ENCODE data around the gene CSN1S1. TPM values are rescaled to one million over a fixed set of nuclear protein-coding genes. Genes with fewer than 3 reads are reported as not detected.

CSN1S1 gene, protein sequence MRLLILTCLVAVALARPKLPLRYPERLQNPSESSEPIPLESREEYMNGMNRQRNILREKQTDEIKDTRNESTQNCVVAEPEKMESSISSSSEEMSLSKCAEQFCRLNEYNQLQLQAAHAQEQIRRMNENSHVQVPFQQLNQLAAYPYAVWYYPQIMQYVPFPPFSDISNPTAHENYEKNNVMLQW
- not detected in 2 replicates for total RNA-seq

DNA sequence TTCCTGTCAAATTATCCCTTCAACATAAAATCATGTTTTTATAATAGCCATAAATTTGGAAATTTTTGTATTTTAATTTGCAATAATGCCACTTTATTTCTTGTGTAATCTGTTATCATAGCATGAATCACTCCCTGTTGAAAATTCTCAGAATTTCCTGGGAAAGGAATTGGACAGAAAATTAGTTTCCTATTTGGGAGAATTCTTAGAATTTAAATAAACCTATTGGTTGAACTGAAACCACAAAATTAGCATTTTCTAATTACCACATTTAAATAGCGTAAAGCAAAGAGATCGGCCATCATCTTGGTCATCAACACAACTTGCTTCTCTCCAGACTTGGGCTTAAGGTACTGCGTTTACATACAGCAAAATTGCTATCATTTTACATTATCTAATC lies at the start of gene CSN1S1:
CSN1S1 (plus strand) TSS at position 301 of the 400 bp plus-strand sequence. CDS start 1,488 bp downstream, outside the sequence.

DNA sequence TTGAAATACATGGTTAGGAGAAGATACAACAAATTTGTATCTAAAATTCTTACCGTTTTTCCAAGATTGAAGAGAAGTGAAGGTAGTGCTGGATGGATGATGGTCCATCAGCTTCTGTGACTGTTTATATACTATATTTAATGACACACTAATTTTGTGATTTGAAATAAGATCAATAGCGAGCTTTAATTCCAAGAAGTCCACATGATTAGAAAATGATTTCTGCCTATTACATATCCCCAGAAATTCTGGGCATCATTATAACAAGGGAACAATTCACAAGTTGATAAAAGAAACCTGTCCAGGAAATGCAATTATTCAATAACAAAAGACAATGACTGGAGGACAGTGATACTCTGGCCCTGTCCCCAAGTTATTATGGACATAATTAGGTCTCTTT lies 34.8 kb downstream of the CSN1S1 start, which contains the start of gene CSN2:
CSN2 (minus strand) TSS at position 101 of the 400 bp plus-strand sequence. CDS start 4,733 bp downstream, outside the sequence.

DNA sequence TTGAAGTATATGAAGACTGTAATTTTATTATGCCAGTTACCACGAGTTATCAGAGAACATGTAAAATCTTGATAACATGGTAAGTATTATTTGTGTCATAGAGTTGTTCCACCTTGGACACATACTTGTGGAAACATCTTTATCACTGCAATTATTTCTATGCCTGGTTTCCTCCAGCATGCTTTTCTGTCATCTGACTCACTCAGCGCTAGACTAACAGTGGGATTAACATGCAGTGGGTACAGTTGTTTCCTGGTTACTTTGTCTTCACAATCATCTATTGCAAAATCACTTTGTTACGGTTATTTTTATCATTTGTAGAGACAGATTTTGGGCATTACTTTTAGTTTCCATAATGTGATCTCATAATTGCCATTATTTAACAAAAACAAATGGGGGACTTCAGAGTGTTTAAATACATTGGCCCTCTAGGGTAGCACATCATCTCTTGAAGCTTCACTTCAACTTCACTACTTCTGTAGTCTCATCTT lies 64.7 kb downstream of the CSN1S1 start, which contains the start of gene STATH:
STATH (plus strand) TSS at position 441 of the 491 bp plus-strand sequence. CDS start 2,472 bp downstream, outside the sequence.

Other genes starting within 250 kb of the CSN1S1 start
- 0.13 and 0.33 TPM in 2 replicates for gene SULT1B1, start 170.4 kb upstream of the CSN1S1 start, total RNA-seq
- 1.8 and 6.3 TPM in 2 replicates for gene SULT1E1, start 70.9 kb upstream of the CSN1S1 start, total RNA-seq
- gene CSN2, start 34.7 kb downstream of the CSN1S1 start, total RNA-seq = not detected in 2 replicates
- not detected in 2 replicates for gene STATH, start 64.9 kb downstream of the CSN1S1 start, total RNA-seq
- not detected in 2 replicates for gene HTN3, start 97.4 kb downstream of the CSN1S1 start, total RNA-seq
- not detected in 2 replicates for gene HTN1, start 119.4 kb downstream of the CSN1S1 start, total RNA-seq
- not detected in 2 replicates for gene PRR27, start 223.2 kb downstream of the CSN1S1 start, total RNA-seq